H9 (cell line): ENCODE measurements around the gene MACROD1. TPM values are rescaled to one million over a fixed set of nuclear protein-coding genes. Genes with fewer than 3 reads are reported as not detected.
A peak's percentile ranks its signal among the peaks of the same experiment; 100 is the strongest.

Experiments used
- DNase-seq: peaks from one replicate; pipeline ENCODE4 v3.0.0-alpha.2; 2017
- H2AFZ ChIP-seq: one replicate; pipeline ENCODE4 v1.6.1; 2013; ENCODE audit warnings: mild to moderate bottlenecking, low read length, control low read depth, moderate library complexity
- H2AK5ac ChIP-seq: 2 replicates; pipeline ENCODE4 v1.6.1; 2013; ENCODE audit warnings: low read length, control low read depth, mixed read lengths; ENCODE audit not compliant: insufficient read length
- H2BK120ac ChIP-seq: one replicate; pipeline ENCODE4 v1.6.1; 2013; ENCODE audit warnings: low read depth, mild to moderate bottlenecking, low read length, control low read depth, inconsistent platforms; ENCODE audit not compliant: poor library complexity, severe bottlenecking
- H2BK12ac ChIP-seq: 2 replicates; pipeline ENCODE4 v1.6.1; 2013; ENCODE audit warnings: low read length, control low read depth, mixed read lengths, low read depth; ENCODE audit not compliant: insufficient read length
- H2BK15ac ChIP-seq: 2 replicates; pipeline ENCODE4 v1.6.1; 2013; ENCODE audit warnings: low read depth, low read length, control low read depth
- H2BK20ac ChIP-seq: one replicate; pipeline ENCODE4 v1.6.1; 2013; ENCODE audit warnings: low read depth, mild to moderate bottlenecking, low read length, control low read depth, inconsistent platforms; ENCODE audit not compliant: poor library complexity, severe bottlenecking
- H2BK5ac ChIP-seq: 2 replicates; pipeline ENCODE4 v1.6.1; 2013; ENCODE audit warnings: low read length, control low read depth, mixed read lengths; ENCODE audit not compliant: insufficient read length
- H3K14ac ChIP-seq: 2 replicates; pipeline ENCODE4 v1.6.1; 2013; ENCODE audit warnings: low read length, control low read depth; ENCODE audit not compliant: insufficient read depth
- H3K18ac ChIP-seq: 2 replicates; pipeline ENCODE4 v1.6.1; 2013; ENCODE audit warnings: low read depth, mild to moderate bottlenecking, mixed read lengths, low read length, control low read depth; ENCODE audit not compliant: insufficient read length
- H3K23ac ChIP-seq: 2 replicates; pipeline ENCODE4 v1.6.1; 2013; ENCODE audit warnings: low read length, control low read depth, mixed read lengths, low read depth; ENCODE audit not compliant: insufficient read length
- H3K23me2 ChIP-seq: 2 replicates; pipeline ENCODE4 v1.6.1; 2013; ENCODE audit warnings: low read depth, mild to moderate bottlenecking, mixed read lengths, low read length, control low read depth; ENCODE audit not compliant: insufficient read length, poor library complexity, severe bottlenecking
- H3K27ac ChIP-seq: 2 replicates; pipeline ENCODE4 v1.5.1; 2013; ENCODE audit warnings: low read length, control low read depth, mixed read lengths, low read depth; ENCODE audit not compliant: insufficient read length
- H3K27me3 ChIP-seq: 2 replicates; pipeline ENCODE4 v1.6.1; 2013; ENCODE audit warnings: low read length, control low read depth, inconsistent platforms; ENCODE audit not compliant: insufficient read depth
- H3K4ac ChIP-seq: 2 replicates; pipeline ENCODE4 v1.6.1; 2013; ENCODE audit warnings: low read depth, mild to moderate bottlenecking, control low read depth, inconsistent platforms, low read length, moderate library complexity
- H3K4me1 ChIP-seq: 2 replicates; pipeline ENCODE4 v1.6.1; 2013; ENCODE audit warnings: low read length, control low read depth, inconsistent platforms; ENCODE audit not compliant: insufficient read depth
- H3K4me2 ChIP-seq: 2 replicates; pipeline ENCODE4 v1.6.1; 2013; ENCODE audit warnings: low read length, control low read depth, mixed read lengths; ENCODE audit not compliant: insufficient read length, insufficient read depth
- H3K56ac ChIP-seq: 2 replicates; pipeline ENCODE4 v1.6.1; 2013; ENCODE audit warnings: low read depth, mild to moderate bottlenecking, mixed read lengths, low read length, control low read depth; ENCODE audit not compliant: insufficient read length
- H3K79me1 ChIP-seq: 2 replicates; pipeline ENCODE4 v1.6.1; 2013; ENCODE audit warnings: low read depth, mild to moderate bottlenecking, moderate library complexity, low read length, control low read depth, inconsistent platforms; ENCODE audit not compliant: insufficient read depth, poor library complexity, severe bottlenecking
- H3K79me2 ChIP-seq: 2 replicates; pipeline ENCODE4 v1.6.1; 2013; ENCODE audit warnings: low read length, control low read depth, inconsistent platforms; ENCODE audit not compliant: insufficient read depth
- H3K9ac ChIP-seq: 2 replicates; pipeline ENCODE4 v1.6.1; 2013; ENCODE audit warnings: low read length, control low read depth, mixed read lengths; ENCODE audit not compliant: insufficient read length; ENCODE audit errors: extremely low read depth
- H3K9me3 ChIP-seq: one replicate; pipeline ENCODE4 v1.6.1; 2013; ENCODE audit warnings: low read depth, low read length, inconsistent platforms; ENCODE audit not compliant: control insufficient read depth
- H3T11ph ChIP-seq: one replicate; pipeline ENCODE4 v1.6.1; 2013; ENCODE audit warnings: mild to moderate bottlenecking, low read length, control low read depth, inconsistent platforms
- H4K20me1 ChIP-seq: one replicate; pipeline ENCODE4 v1.6.1; 2013; ENCODE audit not compliant: control insufficient read depth, insufficient read length, insufficient read depth
- H4K5ac ChIP-seq: 2 replicates; pipeline ENCODE4 v1.6.1; 2013; ENCODE audit warnings: low read depth, mild to moderate bottlenecking, mixed read lengths, low read length, control low read depth; ENCODE audit not compliant: insufficient read length
- H4K8ac ChIP-seq: replicated peaks from 2 replicates; pipeline ENCODE4 v1.6.1; 2013; ENCODE audit warnings: low read length, control low read depth, mixed read lengths, low read depth; ENCODE audit not compliant: insufficient read length
- H4K91ac ChIP-seq: 2 replicates; pipeline ENCODE4 v1.6.1; 2013; ENCODE audit warnings: low read depth, mild to moderate bottlenecking, moderate library complexity, mixed read lengths, low read length, control low read depth; ENCODE audit not compliant: insufficient read length
- H3K27ac Mint-ChIP-seq, 3 experiments: 2 replicates in 2 of 3; 3 replicates in 1 of 3; pipeline ENCODE4 v1.8.0; 2020 to 2021; ENCODE audit warnings: mixed read lengths in 3 of 3, mild to moderate bottlenecking in 1 of 3, moderate library complexity in 1 of 3
- H3K27me3 Mint-ChIP-seq: 2 replicates; pipeline ENCODE4 v1.8.0; 2021; ENCODE audit warnings: low read depth, mild to moderate bottlenecking, moderate library complexity, mixed read lengths
- H3K36me3 Mint-ChIP-seq, 3 experiments: 2 replicates in 2 of 3; 3 replicates in 1 of 3; pipeline ENCODE4 v1.8.0; 2020 to 2021; ENCODE audit warnings: low read depth in 3 of 3, mixed read lengths in 3 of 3; ENCODE audit not compliant: insufficient read depth in 1 of 3
- H3K4me1 Mint-ChIP-seq, 2 experiments: 2 replicates each; pipeline ENCODE4 v1.8.0; 2020; ENCODE audit warnings: mixed read lengths in 2 of 2
- H3K4me3 Mint-ChIP-seq, 2 experiments: 2 replicates in 1 of 2; 3 replicates in 1 of 2; pipeline ENCODE4 v1.8.0; 2020 to 2021; ENCODE audit warnings: mild to moderate bottlenecking in 2 of 2, mixed read lengths in 2 of 2, moderate library complexity in 1 of 2
- H3K9me3 Mint-ChIP-seq, 2 experiments: 2 replicates in 1 of 2; 3 replicates in 1 of 2; pipeline ENCODE4 v1.8.0; 2020; ENCODE audit warnings: mild to moderate bottlenecking in 2 of 2, mixed read lengths in 2 of 2, moderate library complexity in 1 of 2
- WGBS: extraction: QIAGEN DNeasy Blood & Tissue Kit; methylation state at CpG from one replicate; pipeline ENCODE4 v1.1.7; 2013; ENCODE audit warnings: missing lambda C conversion rate, low lambda C conversion rate, mixed read lengths; ENCODE audit not compliant: insufficient read length; ENCODE audit errors: extremely low coverage; 5-methylcytosine and 5-hydroxymethylcytosine counted together
- total RNA-seq: library from RNA; stranded (reverse); gene quantifications from 2 replicates; pipeline ENCODE4 v1.2.1, GENCODE V29; 2021
- TF ChIP-seq, protein P1 (sequence below): fragments of 200-600 bp; sonication (generic); conservative IDR thresholded peaks from 3 replicates; pipeline ENCODE4 v1.8.0; 2021; ENCODE audit warnings: antibody characterized with exemption, mild to moderate bottlenecking

The MACROD1 gene
- total RNA-seq, 1 experiment from 2014 or later = 21.2 TPM

DNA sequence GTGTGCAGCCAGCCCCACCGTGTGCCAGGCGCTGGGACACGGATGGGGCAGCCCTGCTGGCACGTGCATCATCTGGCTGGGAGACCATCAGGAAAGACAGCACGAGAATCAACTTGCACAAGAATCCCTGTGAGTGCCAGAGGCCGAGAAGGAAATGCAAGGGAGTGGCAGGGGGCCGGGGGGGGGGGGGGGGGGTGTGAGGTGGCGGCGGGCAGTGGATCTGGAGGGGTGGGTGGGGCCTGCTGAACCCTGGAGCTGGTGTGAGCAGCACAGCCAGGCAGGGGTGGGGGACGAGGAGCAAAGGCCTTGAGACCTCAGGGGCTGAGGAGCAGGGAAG is 144.2 kb downstream of the MACROD1 start:
- Mint-ChIP-seq H3K9me3 (no peaks in the 10 kb centered on the region), H3K27ac (peak overlapping the region in 2 of 3 experiments; percentile 83 to 94; a peak in 2 of 7 replicates), H3K4me3 (peak overlapping the region in 1 of 2 experiments; percentile 65; a peak in 2 of 5 replicates), H3K36me3 (no peaks in the 10 kb centered on the region; a peak in 2 of 7 replicates), H3K27me3 (peaks cover 34% of the 10 kb centered on the region), H3K4me1 (peaks cover 41 to 60% of the 10 kb centered on the region in 2 experiments)
- Histone ChIP-seq H3T11ph (no peak overlapping the region), H3K23me2 (no peaks in the 10 kb centered on the region), H3K56ac (no peak overlapping the region), H4K20me1 (no peaks in the 10 kb centered on the region), H2AK5ac (no peak overlapping the region), H2BK120ac (no peak overlapping the region), H2BK12ac (no peak overlapping the region), H3K23ac (no peak overlapping the region), H3K9ac (no peak overlapping the region), H3K4me1 (peaks cover 2% of the 10 kb centered on the region; the same call in 1 of the 2 replicates), H3K79me1 (no peaks in the 10 kb centered on the region), H3K14ac (no peak overlapping the region), H2AFZ (no peak overlapping the region), H3K4me2 (no peak overlapping the region), H2BK15ac (no peak overlapping the region), H3K18ac (no peak overlapping the region), H3K9me3 (no peaks in the 10 kb centered on the region), H2BK5ac (no peak overlapping the region), H4K8ac (no peak overlapping the region), H3K79me2 (no peaks in the 10 kb centered on the region), H3K27ac (no peak overlapping the region), H3K4ac (no peak overlapping the region), H2BK20ac (no peak overlapping the region), H4K91ac (no peak overlapping the region), H3K27me3 (no peaks in the 10 kb centered on the region; the same call in 1 of the 2 replicates), H4K5ac (no peak overlapping the region)
- TF ChIP-seq, protein P1, sequence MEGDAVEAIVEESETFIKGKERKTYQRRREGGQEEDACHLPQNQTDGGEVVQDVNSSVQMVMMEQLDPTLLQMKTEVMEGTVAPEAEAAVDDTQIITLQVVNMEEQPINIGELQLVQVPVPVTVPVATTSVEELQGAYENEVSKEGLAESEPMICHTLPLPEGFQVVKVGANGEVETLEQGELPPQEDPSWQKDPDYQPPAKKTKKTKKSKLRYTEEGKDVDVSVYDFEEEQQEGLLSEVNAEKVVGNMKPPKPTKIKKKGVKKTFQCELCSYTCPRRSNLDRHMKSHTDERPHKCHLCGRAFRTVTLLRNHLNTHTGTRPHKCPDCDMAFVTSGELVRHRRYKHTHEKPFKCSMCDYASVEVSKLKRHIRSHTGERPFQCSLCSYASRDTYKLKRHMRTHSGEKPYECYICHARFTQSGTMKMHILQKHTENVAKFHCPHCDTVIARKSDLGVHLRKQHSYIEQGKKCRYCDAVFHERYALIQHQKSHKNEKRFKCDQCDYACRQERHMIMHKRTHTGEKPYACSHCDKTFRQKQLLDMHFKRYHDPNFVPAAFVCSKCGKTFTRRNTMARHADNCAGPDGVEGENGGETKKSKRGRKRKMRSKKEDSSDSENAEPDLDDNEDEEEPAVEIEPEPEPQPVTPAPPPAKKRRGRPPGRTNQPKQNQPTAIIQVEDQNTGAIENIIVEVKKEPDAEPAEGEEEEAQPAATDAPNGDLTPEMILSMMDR = no peak
- no CpG with 5 or more reads among the region's 10 CpGs for WGBS
- peak; percentile 83 for DNase-seq
